NCI-H748 (cell line): ENCODE measurements around the gene FSIP1.

Experiments used
- DNase-seq: peaks from one replicate; lab custom pipeline; 2025; ENCODE audit not compliant: unreplicated experiment; lab: John Stamatoyannopoulos, UW

The FSIP1 gene

DNA sequence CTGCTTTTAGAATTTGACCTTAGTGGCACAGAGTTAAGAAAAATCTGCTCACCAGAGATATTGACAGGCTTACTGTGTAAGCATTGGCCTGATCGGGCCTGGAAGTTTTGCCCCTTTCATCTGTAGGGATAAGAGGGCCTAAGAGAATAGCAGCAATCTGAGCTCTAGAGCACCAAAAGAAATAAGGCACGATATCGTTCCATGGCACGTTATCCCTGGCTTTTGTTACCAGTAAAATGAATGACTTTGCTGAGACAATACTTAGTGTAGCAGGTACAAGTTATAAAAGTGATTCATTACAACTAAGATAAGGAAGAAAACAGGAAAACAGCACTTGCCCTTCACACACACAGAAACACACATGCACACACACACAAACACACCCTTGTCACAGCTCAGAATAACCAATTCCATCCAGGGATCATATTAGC lies 196.8 kb downstream of the FSIP1 start:
- no peak for DNase-seq

DNA sequence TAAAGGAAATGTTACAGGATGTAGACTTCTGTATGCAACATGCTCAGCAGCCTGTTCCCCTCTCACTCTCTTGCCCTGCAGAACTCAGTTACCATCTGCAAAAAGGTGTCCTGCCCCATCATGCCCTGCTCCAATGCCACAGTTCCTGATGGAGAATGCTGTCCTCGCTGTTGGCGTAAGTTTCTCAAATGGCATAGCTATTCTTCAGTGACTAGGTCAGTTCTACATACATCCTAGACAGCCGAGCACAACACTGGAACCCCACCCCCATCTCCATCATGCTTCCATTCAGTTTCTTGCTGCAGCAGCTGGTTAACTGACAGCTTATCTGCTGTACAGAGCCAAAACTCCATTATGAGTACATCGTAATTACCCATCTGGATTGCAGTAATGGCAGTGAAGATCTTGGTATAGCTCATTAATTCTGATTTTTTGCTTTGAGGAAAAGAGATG lies 197.2 kb downstream of the FSIP1 start:
- DNase-seq = no peak

DNA sequence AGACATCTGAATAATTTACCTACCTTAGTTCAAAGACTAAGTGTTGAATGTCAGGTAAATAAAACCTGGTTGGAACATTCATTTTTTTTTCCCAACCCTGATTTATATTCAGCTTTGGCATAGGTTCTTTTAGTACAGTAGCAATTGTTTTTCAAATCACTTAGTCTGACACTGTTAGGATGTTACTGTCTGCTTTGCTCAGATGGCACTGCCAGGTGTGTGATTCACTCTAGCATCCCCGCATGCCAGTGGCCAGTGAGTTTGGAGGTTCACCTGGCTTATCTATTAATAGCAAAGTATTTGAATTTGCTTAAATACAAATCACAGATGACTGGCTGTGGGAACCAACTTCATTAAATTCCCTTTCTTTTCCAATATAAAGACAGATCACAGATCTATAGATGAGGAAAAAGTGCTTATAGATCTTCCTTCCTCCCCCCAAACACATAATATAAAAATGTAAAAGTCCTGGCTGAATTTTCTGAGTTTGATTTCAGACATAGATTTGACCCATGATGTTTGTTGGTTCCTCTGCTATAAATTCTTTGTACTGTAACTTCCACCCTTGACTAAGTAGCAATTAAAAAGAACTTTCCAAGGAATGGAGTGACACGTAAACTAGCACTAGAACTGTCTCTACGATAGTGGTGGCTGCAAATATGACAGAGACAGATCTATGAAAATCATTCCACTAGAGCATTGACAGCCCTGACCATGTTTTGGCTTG lies 197.8 kb downstream of the FSIP1 start:
- no peak for DNase-seq

DNA sequence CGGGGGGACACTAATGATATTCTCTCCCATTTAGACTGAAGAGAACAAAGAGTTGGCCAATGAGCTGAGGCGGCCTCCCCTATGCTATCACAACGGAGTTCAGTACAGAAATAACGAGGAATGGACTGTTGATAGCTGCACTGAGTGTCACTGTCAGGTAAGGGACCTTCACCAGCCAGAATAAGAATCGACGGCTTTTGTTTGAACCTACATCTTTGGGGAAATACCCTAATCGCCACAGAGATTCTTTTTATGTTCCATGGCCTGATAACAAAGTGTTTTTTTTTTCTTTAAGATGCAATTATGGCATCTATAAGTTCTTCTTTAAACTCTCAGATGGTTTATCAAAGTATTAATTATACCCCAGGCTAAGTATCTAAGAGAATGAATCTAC lies 198.4 kb downstream of the FSIP1 start:
- no peak for DNase-seq

DNA sequence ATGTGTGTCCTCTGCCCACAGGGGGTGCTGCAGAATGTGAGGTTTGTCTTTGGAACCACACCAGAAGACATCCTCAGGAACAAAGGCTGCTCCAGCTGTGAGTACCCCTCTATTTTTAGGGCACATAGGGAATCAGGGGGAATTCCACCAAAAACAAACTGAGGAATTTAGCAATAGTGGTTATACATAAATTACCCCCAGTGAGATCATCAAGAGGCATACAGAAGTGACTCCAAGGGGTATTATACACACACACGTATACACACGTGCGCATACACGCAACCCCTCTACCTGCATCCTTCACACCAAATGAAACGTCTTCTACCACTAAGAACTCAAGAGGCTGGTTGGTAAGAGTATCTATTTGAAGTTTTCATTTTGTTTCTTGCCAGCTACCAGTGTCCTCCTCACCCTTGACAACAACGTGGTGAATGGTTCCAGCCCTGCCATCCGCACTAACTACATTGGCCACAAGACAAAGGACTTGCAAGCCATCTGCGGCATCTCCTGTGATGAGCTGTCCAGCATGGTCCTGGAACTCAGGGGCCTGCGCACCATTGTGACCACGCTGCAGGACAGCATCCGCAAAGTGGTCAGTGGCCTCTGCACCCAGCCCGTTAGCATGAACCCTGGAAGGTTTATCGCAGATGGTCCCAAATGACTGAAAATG lies 198.9 kb downstream of the FSIP1 start:
- DNase-seq = no peak

DNA sequence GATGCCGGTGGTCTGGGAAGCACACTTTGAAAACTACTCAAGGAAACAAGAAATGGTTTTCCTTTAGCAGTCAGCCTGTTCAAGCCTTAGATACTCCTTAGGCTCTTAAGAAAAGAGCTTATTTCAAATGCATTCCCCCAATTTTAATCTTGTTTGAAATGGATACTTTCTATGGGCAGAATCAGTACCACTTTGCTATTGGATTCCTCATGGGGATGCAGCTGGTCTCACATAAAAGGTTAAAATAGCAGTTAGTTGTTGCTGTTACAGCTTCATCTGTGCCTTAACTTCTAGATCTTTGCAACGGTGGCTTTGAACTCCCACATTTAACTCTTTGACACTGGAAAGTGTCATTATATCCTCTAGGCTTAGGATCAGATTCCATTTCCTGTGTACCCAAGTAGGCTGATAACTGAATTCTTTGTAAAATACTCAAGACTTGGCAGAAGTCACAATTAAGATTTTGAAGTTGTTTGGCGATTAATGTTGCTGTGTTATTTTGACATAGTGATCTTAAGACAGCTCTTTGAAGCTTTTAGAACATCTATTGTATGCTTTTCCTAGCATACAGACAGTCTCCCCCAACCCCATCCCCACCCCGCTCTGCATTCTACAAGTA lies 199.6 kb downstream of the FSIP1 start:
- DNase-seq = no peak

DNA sequence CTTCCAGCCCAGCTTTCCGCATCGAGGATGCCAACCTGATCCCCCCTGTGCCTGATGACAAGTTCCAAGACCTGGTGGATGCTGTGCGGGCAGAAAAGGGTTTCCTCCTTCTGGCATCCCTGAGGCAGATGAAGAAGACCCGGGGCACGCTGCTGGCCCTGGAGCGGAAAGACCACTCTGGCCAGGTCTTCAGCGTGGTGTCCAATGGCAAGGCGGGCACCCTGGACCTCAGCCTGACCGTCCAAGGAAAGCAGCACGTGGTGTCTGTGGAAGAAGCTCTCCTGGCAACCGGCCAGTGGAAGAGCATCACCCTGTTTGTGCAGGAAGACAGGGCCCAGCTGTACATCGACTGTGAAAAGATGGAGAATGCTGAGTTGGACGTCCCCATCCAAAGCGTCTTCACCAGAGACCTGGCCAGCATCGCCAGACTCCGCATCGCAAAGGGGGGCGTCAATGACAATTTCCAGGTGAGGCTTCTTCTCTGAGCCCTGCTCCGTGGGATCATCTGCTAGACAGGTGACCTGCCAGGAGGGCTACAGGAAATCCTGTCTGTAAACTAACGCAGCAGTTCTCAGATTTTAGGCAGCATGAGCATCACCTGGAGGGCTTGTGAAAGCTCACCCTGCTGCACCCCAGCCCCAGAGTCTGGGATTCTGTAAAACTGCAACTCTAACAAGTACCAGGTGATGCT lies 200.2 kb downstream of the FSIP1 start:
- no peak for DNase-seq

DNA sequence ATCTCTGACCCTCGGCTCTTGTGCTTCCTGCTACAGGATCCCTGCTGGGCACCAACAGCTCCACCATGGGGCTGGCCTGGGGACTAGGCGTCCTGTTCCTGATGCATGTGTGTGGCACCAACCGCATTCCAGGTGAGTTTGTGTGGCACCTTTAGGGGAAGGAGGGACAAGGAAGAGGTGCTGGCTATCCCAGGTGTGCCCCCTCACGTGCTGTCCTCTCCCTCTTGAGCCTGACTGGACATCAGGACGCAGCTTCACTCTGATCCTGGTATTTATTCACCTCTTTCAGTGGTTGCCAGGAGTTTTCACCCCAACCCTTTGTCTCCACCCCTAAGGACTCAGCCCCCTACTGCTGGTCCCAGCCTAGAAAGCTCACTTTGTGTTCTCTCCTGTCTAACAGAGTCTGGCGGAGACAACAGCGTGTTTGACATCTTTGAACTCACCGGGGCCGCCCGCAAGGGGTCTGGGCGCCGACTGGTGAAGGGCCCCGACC lies 200.8 kb downstream of the FSIP1 start:
- DNase-seq = no peak

DNA sequence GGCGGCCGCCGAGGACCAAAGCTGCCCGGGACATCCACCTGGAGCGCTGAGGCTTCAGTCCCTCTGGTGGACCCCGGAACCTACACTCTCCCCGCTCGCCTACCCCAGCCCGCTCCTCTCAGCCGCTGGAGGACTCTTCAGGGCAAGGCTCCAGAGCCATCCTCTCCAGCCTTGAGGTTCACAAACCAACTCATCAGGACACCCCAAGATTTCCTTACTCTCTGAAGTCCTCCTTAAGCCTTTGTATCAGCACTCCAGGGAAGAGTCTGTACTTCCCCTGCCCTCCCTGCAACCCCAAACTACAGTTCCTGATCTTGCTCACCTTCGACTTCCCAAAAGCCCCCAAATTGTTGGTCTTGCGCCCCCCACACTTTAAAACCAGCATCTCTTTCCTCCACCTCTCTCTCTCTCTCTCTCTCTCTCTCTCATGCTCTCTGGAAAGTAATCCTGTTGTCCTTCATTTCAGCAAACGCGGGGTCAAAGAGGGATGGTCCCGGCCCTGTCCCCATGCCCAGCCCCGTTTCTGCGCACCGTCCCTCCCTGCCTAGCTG lies 201.3 kb downstream of the FSIP1 start:
- no peak for DNase-seq

DNA sequence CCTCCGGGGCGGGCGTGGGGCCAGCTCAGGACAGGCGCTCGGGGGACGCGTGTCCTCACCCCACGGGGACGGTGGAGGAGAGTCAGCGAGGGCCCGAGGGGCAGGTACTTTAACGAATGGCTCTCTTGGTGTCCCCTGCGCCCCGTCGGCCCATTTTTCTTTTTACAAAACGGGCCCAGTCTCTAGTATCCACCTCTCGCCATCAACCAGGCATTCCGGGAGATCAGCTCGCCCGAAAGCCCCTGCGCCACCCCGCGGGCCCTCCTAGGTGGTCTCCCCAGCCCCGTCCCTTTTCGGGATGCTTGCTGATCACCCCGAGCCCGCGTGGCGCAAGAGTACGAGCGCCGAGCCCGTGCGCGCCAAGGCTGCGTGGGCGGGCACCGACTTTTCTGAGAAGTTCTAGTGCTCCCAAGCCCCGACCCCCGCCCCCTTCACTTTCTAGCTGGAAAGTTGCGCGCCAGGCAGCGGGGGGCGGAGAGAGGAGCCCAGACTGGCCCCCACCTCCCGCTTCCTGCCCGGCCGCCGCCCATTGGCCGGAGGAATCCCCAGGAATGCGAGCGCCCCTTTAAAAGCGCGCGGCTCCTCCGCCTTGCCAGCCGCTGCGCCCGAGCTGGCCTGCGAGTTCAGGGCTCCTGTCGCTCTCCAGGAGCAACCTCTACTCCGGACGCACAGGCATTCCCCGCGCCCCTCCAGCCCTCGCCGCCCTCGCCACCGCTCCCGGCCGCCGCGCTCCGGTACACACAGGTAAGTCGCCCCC lies 202.0 kb downstream of the FSIP1 start, which contains the start of gene THBS1:
TSS of gene THBS1 (plus strand) at position 595 of the 757 bp plus-strand sequence. CDS start 779 bp downstream, outside the sequence.
- peak; percentile 15 for DNase-seq

DNA sequence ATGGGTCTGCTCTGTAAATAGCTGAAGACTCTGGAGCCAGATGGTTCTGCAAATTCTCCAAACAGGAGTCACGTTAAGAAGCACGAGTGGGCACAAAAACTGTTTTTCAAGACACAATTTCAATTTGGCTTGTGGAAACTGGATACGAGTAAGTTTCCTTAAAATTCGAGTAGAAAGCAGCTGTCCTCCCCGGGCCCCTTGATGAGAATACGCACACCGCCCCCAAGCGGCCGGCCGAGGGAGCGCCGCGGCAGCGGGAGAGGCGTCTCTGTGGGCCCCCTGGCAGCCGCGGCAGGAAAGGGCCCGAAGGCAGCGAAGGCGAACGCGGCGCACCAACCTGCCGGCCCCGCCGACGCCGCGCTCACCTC lies 202.5 kb downstream of the FSIP1 start:
- DNase-seq = peak; percentile 71

DNA sequence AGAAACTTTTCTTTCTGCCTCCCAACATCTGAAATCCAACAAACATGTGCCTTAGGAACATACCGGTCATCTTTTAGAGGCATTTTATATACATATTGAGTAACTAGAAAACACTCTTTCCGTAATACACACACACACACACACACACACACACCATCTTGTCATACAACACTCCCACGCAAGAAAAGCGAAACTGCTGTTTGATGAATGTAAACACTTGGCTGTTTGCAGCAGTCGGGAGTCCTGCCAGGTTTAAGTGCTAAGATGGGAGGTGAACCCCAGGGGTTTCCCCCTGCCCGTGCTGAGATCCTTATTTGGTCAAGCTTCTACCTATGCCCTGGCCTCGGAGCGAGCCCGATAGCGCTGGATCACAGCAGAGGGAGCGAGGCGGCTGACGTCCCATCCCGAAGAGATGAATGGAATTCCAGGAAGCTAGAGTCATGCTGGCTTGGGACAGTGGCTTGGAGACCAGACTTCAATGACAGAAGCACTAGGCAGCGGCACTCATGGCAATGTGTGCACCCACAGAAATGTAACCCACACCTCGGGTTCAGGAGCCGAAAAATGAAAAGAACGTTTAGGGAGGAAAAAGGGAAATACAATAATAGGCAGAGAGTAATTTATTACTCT lies 203.0 kb downstream of the FSIP1 start:
- DNase-seq = no peak

DNA sequence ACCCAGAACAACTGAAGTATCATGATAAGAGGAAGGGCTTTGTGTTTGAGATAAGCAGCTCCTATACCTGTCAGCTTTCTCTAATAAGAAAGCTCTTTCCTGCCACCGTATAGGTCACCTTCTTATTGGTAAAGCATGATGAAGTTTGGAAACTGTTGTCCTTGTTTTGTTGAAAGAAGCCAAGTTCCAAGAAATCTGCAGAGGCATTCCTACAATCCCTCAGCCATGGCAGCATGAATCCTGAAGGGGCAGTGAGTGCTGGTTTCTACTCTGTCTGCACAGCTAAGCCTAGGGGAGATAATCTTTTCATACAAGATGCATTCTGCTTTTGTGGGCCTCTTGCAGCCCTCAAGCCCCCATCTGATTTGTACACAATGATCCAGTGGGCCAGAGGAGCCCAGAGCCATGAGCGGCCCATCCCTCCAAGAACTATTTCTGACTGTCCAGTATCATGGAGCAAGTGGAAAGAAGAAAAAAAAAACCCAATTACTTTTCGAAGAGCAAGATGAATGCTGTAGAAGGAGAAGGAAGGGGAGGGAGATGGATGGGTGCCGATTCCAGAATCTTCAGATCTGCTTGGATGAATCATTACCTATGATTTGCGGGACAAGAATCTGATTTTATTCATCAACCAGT lies 203.7 kb downstream of the FSIP1 start:
- DNase-seq = no peak

DNA sequence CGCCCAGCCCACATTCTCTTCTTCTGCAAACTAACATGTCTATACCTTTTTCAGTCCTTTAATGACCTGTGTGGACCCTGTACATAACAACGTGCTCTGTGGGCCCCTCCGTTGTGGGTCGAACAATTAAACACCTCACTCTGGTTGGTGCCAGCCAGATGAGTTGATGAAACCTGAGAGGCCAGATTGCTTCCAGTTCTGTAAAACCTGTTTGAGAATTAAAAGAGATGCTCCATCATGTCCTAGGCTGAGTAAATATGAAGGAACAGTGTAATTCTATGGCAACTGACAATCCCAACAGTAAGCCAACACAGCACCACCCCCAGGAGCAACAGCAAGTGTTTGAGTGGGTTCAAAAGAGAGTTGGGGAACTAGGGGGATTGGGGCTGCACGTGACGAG lies 207.5 kb downstream of the FSIP1 start:
- DNase-seq = peak; percentile 49

DNA sequence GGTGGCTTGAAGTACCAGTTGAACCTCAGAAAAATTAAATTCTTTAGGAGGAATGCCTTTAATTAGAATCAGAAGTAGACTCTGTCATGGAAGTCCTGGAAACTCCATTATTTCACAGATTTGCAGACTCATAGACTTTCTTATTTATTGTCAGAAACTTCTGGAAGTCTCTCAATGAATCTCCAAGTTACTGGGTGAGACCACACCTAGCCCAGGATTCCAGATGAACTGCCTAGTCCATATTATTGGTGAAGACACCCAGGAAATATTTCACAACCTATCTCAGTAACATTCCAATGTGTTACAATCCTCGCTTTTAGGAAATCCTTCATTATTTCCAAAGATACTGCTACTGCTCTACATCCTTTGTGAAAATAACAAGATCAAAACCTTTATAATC lies 208.2 kb downstream of the FSIP1 start:
- DNase-seq = no peak

DNA sequence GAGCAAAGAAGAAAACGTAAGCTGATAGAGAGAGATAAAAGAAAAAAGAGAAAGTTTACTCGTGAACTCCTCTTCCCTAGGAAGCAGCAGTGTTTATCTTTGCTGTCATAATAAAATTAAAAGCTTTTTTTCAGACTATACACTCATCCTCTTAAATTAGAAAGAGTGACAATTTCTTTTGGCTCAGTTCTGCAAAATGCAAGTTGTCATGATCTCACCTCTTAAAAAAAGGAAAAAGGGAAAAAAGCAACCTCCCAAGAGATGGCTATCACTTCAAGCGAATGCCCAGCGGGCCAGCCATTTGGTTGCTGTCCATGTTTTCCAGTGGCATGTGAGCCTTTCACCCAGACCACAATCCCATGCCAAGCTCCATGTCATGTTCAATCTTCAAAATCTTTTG lies 208.8 kb downstream of the FSIP1 start:
- no peak for DNase-seq

DNA sequence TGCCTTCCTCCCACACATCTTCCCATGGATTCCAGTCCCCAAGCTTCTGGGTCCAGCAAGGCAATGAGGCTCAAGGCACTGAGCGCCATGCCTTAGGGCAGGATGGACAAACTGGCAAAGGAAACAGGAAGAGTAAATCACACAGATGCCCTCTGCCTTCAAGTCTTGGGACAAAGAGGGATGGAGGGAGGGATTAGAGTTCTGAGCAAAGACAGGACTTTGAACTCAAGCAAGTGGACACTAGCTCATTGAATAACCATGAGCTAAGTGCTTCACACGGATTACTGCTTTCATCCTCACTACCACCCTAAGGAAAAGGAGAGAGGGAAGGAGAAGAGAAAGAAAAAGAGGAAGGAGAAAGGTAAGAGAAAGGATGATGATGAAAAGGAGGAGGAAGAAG lies 209.4 kb downstream of the FSIP1 start:
- DNase-seq = no peak

DNA sequence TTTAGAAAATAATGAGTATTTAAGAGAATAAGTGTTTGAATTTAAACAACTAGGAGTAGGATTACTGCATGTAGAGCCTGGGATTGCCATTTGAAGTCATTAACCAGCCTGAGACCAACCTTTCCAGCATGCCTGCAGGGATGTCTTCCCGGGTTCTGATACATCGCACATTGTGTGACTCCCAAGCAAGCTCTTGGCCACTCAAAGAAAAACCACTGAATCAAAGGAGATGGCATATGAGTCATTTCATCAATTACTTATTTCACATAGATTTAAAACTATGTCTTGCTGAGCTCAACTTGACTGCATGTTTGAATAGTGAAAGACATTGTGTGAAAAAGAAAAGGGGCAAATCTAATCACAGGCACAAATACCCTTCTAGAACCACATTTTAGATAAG lies 216.8 kb downstream of the FSIP1 start:
- no peak for DNase-seq

DNA sequence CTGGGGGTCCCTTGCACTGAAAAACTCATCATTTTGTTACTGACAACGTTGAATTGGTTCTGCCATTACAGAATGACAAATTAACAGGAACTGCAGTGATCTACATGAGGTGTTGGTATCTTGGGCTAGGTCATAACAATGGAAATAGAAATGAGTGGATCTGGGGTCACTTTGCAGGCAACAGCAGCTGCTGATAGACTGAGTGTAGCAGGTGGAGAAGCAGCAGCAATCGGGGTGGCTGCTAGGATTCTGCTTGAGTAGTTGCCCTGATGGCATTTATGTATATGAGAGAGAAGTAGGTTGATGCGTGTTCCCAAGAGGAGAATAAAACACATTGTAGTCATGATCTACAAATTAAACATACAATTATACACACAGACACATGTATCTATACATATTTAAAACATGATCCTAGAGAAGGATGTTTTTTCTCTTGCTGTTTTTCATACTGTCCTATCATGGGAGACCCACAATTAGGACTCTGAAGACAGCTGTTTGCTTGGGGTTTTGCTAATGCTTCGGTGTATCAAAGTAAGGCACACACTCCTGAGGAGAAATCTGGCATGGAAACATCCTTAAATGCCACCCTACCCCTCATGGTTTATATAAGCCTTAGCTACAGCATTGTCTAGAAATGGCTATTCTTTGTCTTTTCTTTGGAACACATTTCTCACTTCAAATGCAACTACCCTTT lies 217.5 kb downstream of the FSIP1 start:
- no peak for DNase-seq
